H9 (cell line): ENCODE results near the gene KLHL28. TPM values are rescaled to one million over a fixed set of nuclear protein-coding genes. Genes with fewer than 3 reads are reported as not detected.

Experiments
- DNase-seq: peaks from one replicate; pipeline ENCODE4 v3.0.0-alpha.2; 2017
- H2AFZ ChIP-seq: one replicate; pipeline ENCODE4 v1.6.1; 2013; ENCODE audit warnings: mild to moderate bottlenecking, low read length, control low read depth, moderate library complexity
- H2AK5ac ChIP-seq: 2 replicates; pipeline ENCODE4 v1.6.1; 2013; ENCODE audit warnings: low read length, control low read depth, mixed read lengths; ENCODE audit not compliant: insufficient read length
- H2BK120ac ChIP-seq: one replicate; pipeline ENCODE4 v1.6.1; 2013; ENCODE audit warnings: low read depth, mild to moderate bottlenecking, low read length, control low read depth, inconsistent platforms; ENCODE audit not compliant: poor library complexity, severe bottlenecking
- H2BK12ac ChIP-seq: 2 replicates; pipeline ENCODE4 v1.6.1; 2013; ENCODE audit warnings: low read length, control low read depth, mixed read lengths, low read depth; ENCODE audit not compliant: insufficient read length
- H2BK15ac ChIP-seq: 2 replicates; pipeline ENCODE4 v1.6.1; 2013; ENCODE audit warnings: low read depth, low read length, control low read depth
- H2BK20ac ChIP-seq: one replicate; pipeline ENCODE4 v1.6.1; 2013; ENCODE audit warnings: low read depth, mild to moderate bottlenecking, low read length, control low read depth, inconsistent platforms; ENCODE audit not compliant: poor library complexity, severe bottlenecking
- H2BK5ac ChIP-seq: 2 replicates; pipeline ENCODE4 v1.6.1; 2013; ENCODE audit warnings: low read length, control low read depth, mixed read lengths; ENCODE audit not compliant: insufficient read length
- H3K14ac ChIP-seq: 2 replicates; pipeline ENCODE4 v1.6.1; 2013; ENCODE audit warnings: low read length, control low read depth; ENCODE audit not compliant: insufficient read depth
- H3K18ac ChIP-seq: 2 replicates; pipeline ENCODE4 v1.6.1; 2013; ENCODE audit warnings: low read depth, mild to moderate bottlenecking, mixed read lengths, low read length, control low read depth; ENCODE audit not compliant: insufficient read length
- H3K23ac ChIP-seq: 2 replicates; pipeline ENCODE4 v1.6.1; 2013; ENCODE audit warnings: low read length, control low read depth, mixed read lengths, low read depth; ENCODE audit not compliant: insufficient read length
- H3K23me2 ChIP-seq: 2 replicates; pipeline ENCODE4 v1.6.1; 2013; ENCODE audit warnings: low read depth, mild to moderate bottlenecking, mixed read lengths, low read length, control low read depth; ENCODE audit not compliant: insufficient read length, poor library complexity, severe bottlenecking
- H3K27ac ChIP-seq: 2 replicates; pipeline ENCODE4 v1.5.1; 2013; ENCODE audit warnings: low read length, control low read depth, mixed read lengths, low read depth; ENCODE audit not compliant: insufficient read length
- H3K27me3 ChIP-seq: 2 replicates; pipeline ENCODE4 v1.6.1; 2013; ENCODE audit warnings: low read length, control low read depth, inconsistent platforms; ENCODE audit not compliant: insufficient read depth
- H3K4ac ChIP-seq: 2 replicates; pipeline ENCODE4 v1.6.1; 2013; ENCODE audit warnings: low read depth, mild to moderate bottlenecking, control low read depth, inconsistent platforms, low read length, moderate library complexity
- H3K4me1 ChIP-seq: 2 replicates; pipeline ENCODE4 v1.6.1; 2013; ENCODE audit warnings: low read length, control low read depth, inconsistent platforms; ENCODE audit not compliant: insufficient read depth
- H3K4me2 ChIP-seq: 2 replicates; pipeline ENCODE4 v1.6.1; 2013; ENCODE audit warnings: low read length, control low read depth, mixed read lengths; ENCODE audit not compliant: insufficient read length, insufficient read depth
- H3K56ac ChIP-seq: 2 replicates; pipeline ENCODE4 v1.6.1; 2013; ENCODE audit warnings: low read depth, mild to moderate bottlenecking, mixed read lengths, low read length, control low read depth; ENCODE audit not compliant: insufficient read length
- H3K79me1 ChIP-seq: 2 replicates; pipeline ENCODE4 v1.6.1; 2013; ENCODE audit warnings: low read depth, mild to moderate bottlenecking, moderate library complexity, low read length, control low read depth, inconsistent platforms; ENCODE audit not compliant: insufficient read depth, poor library complexity, severe bottlenecking
- H3K79me2 ChIP-seq: 2 replicates; pipeline ENCODE4 v1.6.1; 2013; ENCODE audit warnings: low read length, control low read depth, inconsistent platforms; ENCODE audit not compliant: insufficient read depth
- H3K9ac ChIP-seq: 2 replicates; pipeline ENCODE4 v1.6.1; 2013; ENCODE audit warnings: low read length, control low read depth, mixed read lengths; ENCODE audit not compliant: insufficient read length; ENCODE audit errors: extremely low read depth
- H3K9me3 ChIP-seq: one replicate; pipeline ENCODE4 v1.6.1; 2013; ENCODE audit warnings: low read depth, low read length, inconsistent platforms; ENCODE audit not compliant: control insufficient read depth
- H3T11ph ChIP-seq: one replicate; pipeline ENCODE4 v1.6.1; 2013; ENCODE audit warnings: mild to moderate bottlenecking, low read length, control low read depth, inconsistent platforms
- H4K20me1 ChIP-seq: one replicate; pipeline ENCODE4 v1.6.1; 2013; ENCODE audit not compliant: control insufficient read depth, insufficient read length, insufficient read depth
- H4K5ac ChIP-seq: 2 replicates; pipeline ENCODE4 v1.6.1; 2013; ENCODE audit warnings: low read depth, mild to moderate bottlenecking, mixed read lengths, low read length, control low read depth; ENCODE audit not compliant: insufficient read length
- H4K8ac ChIP-seq: replicated peaks from 2 replicates; pipeline ENCODE4 v1.6.1; 2013; ENCODE audit warnings: low read length, control low read depth, mixed read lengths, low read depth; ENCODE audit not compliant: insufficient read length
- H4K91ac ChIP-seq: 2 replicates; pipeline ENCODE4 v1.6.1; 2013; ENCODE audit warnings: low read depth, mild to moderate bottlenecking, moderate library complexity, mixed read lengths, low read length, control low read depth; ENCODE audit not compliant: insufficient read length
- H3K27ac Mint-ChIP-seq, 3 experiments: 2 replicates in 2 of 3; 3 replicates in 1 of 3; pipeline ENCODE4 v1.8.0; 2020 to 2021; ENCODE audit warnings: mixed read lengths in 3 of 3, mild to moderate bottlenecking in 1 of 3, moderate library complexity in 1 of 3
- H3K27me3 Mint-ChIP-seq: 2 replicates; pipeline ENCODE4 v1.8.0; 2021; ENCODE audit warnings: low read depth, mild to moderate bottlenecking, moderate library complexity, mixed read lengths
- H3K36me3 Mint-ChIP-seq, 3 experiments: 2 replicates in 2 of 3; 3 replicates in 1 of 3; pipeline ENCODE4 v1.8.0; 2020 to 2021; ENCODE audit warnings: low read depth in 3 of 3, mixed read lengths in 3 of 3; ENCODE audit not compliant: insufficient read depth in 1 of 3
- H3K4me1 Mint-ChIP-seq, 2 experiments: 2 replicates each; pipeline ENCODE4 v1.8.0; 2020; ENCODE audit warnings: mixed read lengths in 2 of 2
- H3K4me3 Mint-ChIP-seq, 2 experiments: 2 replicates in 1 of 2; 3 replicates in 1 of 2; pipeline ENCODE4 v1.8.0; 2020 to 2021; ENCODE audit warnings: mild to moderate bottlenecking in 2 of 2, mixed read lengths in 2 of 2, moderate library complexity in 1 of 2
- H3K9me3 Mint-ChIP-seq, 2 experiments: 2 replicates in 1 of 2; 3 replicates in 1 of 2; pipeline ENCODE4 v1.8.0; 2020; ENCODE audit warnings: mild to moderate bottlenecking in 2 of 2, mixed read lengths in 2 of 2, moderate library complexity in 1 of 2
- CTCF ChIP-seq: fragments of 200-600 bp; sonication (generic); conservative IDR thresholded peaks from 3 replicates; pipeline ENCODE4 v1.8.0; 2021; ENCODE audit warnings: antibody characterized with exemption, mild to moderate bottlenecking
- WGBS: extraction: QIAGEN DNeasy Blood & Tissue Kit; methylation state at CpG from one replicate; pipeline ENCODE4 v1.1.7; 2013; ENCODE audit warnings: missing lambda C conversion rate, low lambda C conversion rate, mixed read lengths; ENCODE audit not compliant: insufficient read length; ENCODE audit errors: extremely low coverage; 5-methylcytosine and 5-hydroxymethylcytosine counted together
- total RNA-seq: library from RNA; stranded (reverse); gene quantifications from 2 replicates; pipeline ENCODE4 v1.2.1, GENCODE V29; 2021

Gene KLHL28
- total RNA-seq, 1 experiment from 2014 or later: 10.2 TPM

- H3K4me2 ChIP-seq: peak overlapping the region; percentile 99
- H2BK20ac ChIP-seq: no peak overlapping the region
- no peak overlapping the region for H2AFZ ChIP-seq
- no peak overlapping the region for H2BK5ac ChIP-seq
- Mint-ChIP-seq H3K4me1 (peaks cover 46% of the 10 kb centered on the region in 2 experiments), H3K27me3 (no peaks in the 10 kb centered on the region), H3K9me3 (no peaks in the 10 kb centered on the region), H3K27ac (peak overlapping the region in 2 of 3 experiments; percentile 61 to 70; a peak in 2 of 7 replicates), H3K36me3 (peaks cover 5 to 9% (median 7%) of the 10 kb centered on the region in 3 experiments; a peak in 4 of 7 replicates), H3K4me3 (no peak overlapping the region)
- H4K5ac ChIP-seq: no peak overlapping the region
- H3K27ac ChIP-seq: no peak overlapping the region
- no peaks in the 10 kb centered on the region for H4K20me1 ChIP-seq
- no peak overlapping the region for H3K18ac ChIP-seq
- H4K91ac ChIP-seq: no peak overlapping the region
- peaks cover 10% of the 10 kb centered on the region for H3K4me1 ChIP-seq
- H3K9ac ChIP-seq: peak overlapping the region; percentile 66
- H3K9me3 ChIP-seq: no peaks in the 10 kb centered on the region
- H3K56ac ChIP-seq: no peak overlapping the region
- no peak overlapping the region for H2BK15ac ChIP-seq
- no peak overlapping the region for H2BK120ac ChIP-seq
- peaks cover 24% of the 10 kb centered on the region for H3K23me2 ChIP-seq
- H3K14ac ChIP-seq: no peak overlapping the region
- peaks cover 16% of the 10 kb centered on the region; the same call in 1 of the 2 replicates for H3K79me2 ChIP-seq
- no peak for DNase-seq
- no peak for TF ChIP-seq CTCF
- no peaks in the 10 kb centered on the region for H3K27me3 ChIP-seq
- no peak overlapping the region for H3T11ph ChIP-seq
- no CpG with 5 or more reads among the region's 13 CpGs for WGBS
- H2AK5ac ChIP-seq: no peak overlapping the region
- no peak overlapping the region for H2BK12ac ChIP-seq
- no peak overlapping the region for H3K4ac ChIP-seq
- H4K8ac ChIP-seq: no peak overlapping the region
- H3K23ac ChIP-seq: no peak overlapping the region
- no peaks in the 10 kb centered on the region for H3K79me1 ChIP-seq
Observed at GRCh38 chr14:44963044-44963528, 1.3 kb upstream of the KLHL28 start.
